HCT116 (cell line): ENCODE data around the gene LIPG. TPM values are rescaled to one million over a fixed set of nuclear protein-coding genes. Genes with fewer than 3 reads are reported as not detected.

Experiments used
- ATAC-seq: fragments of 200-7000 bp; cut with Tn5 transposase; 2 replicates; pipeline ENCODE4 v1.9.1; 2020; ENCODE audit warnings: mild to moderate bottlenecking, moderate library complexity
- BruUV-seq: library from RNA; stranded (reverse); fragments of 400-500 nt; replicated peaks from 2 replicates; lab custom pipeline; 2021; lab: Mats Ljungman, UMichigan
- CTCF ChIA-PET: fragments of 300-600 bp; sonication (Branson Sonifier 250); formaldehyde crosslinking; loops from one replicate; lab custom pipeline; 2021; ENCODE audit warnings: antibody characterized with exemption; lab: Charles Lee
- POLR2A ChIA-PET: fragments of 300-600, 350-600 bp; sonication (Branson Sonifier 250); formaldehyde crosslinking; loops from one replicate; lab custom pipeline; 2021; ENCODE audit warnings: antibody characterized with exemption; lab: Charles Lee
- RAD21 ChIA-PET, 2 experiments: fragments of 300-600 bp; sonication (Branson Sonifier 250); formaldehyde crosslinking; loops; one replicate each; lab custom pipeline; 2023; ENCODE audit warnings: low total read pairs in 2 of 2; ENCODE audit not compliant: uncharacterized antibody in 2 of 2, unreplicated experiment in 2 of 2, low non-redundant PET in 1 of 2; lab: Charles Lee
- DNase-seq: peaks from one replicate; pipeline ENCODE4 v3.0.0-alpha.2; 2010; ENCODE audit warnings: low read depth, low spot score
- H2AFZ ChIP-seq: fragments of 200-600 bp; shearing (Covaris generic), sonication (generic); 2 replicates; pipeline ENCODE4 v1.6.1; 2017; ENCODE audit warnings: low read depth, mixed run types, mixed read lengths, antibody characterized with exemption, low read length; ENCODE audit not compliant: poor library complexity, severe bottlenecking
- H3K27ac ChIP-seq: 2 replicates; pipeline ENCODE4 v1.5.1; 2012; ENCODE audit warnings: low read depth, low read length
- H3K27me3 ChIP-seq: fragments of 200-600 bp; sonication (generic); 2 replicates; pipeline ENCODE4 v1.6.1; 2016; ENCODE audit warnings: mixed run types, low read length, mixed read lengths; ENCODE audit not compliant: insufficient read depth
- H3K36me3 ChIP-seq, 2 experiments: fragments of 200-500 bp in 1 of 2; fragments of 200-600 bp in 1 of 2; sonication (Bioruptor generic) in 1 of 2; sonication (generic) in 1 of 2; 2 replicates each; pipeline versions ENCODE4 v1.5.1 to v1.6.1; 2014 to 2016; ENCODE audit warnings: low read length in 2 of 2, inconsistent platforms in 1 of 2, mixed read lengths in 1 of 2, mixed run types in 1 of 2; ENCODE audit not compliant: insufficient read depth in 2 of 2, control insufficient read depth in 1 of 2
- H3K4me1 ChIP-seq, 2 experiments: fragments of 200-600 bp in 1 of 2; sonication (generic) in 1 of 2; 2 replicates each; pipeline versions ENCODE4 v1.5.1 to v1.6.1; 2012 to 2017; ENCODE audit warnings: low read length in 2 of 2, inconsistent platforms in 1 of 2, mild to moderate bottlenecking in 1 of 2, mixed read lengths in 1 of 2, mixed run types in 1 of 2, moderate library complexity in 1 of 2; ENCODE audit not compliant: insufficient read depth in 2 of 2, control insufficient read depth in 1 of 2
- H3K4me2 ChIP-seq: fragments of 200-600 bp; sonication (generic); 2 replicates; pipeline ENCODE4 v1.6.1; 2017; ENCODE audit warnings: mixed run types, low read length, mixed read lengths
- H3K4me3 ChIP-seq, 2 experiments: fragments of 200-600 bp in 1 of 2; sonication (generic) in 1 of 2; replicated peaks in 1 of 2; 2 replicates each; pipeline ENCODE4 v1.5.1; 2011 to 2016; ENCODE audit warnings: low read length in 2 of 2, control low read depth in 1 of 2, low read depth in 1 of 2, mild to moderate bottlenecking in 1 of 2, mixed read lengths in 1 of 2, mixed run types in 1 of 2
- H3K79me2 ChIP-seq: fragments of 200-600 bp; sonication (generic); 2 replicates; pipeline ENCODE4 v1.6.1; 2017; ENCODE audit warnings: mild to moderate bottlenecking, mixed run types, low read length, moderate library complexity, mixed read lengths; ENCODE audit not compliant: insufficient read depth
- H3K9ac ChIP-seq: fragments of 200-600 bp; sonication (generic); 2 replicates; pipeline ENCODE4 v1.6.1; 2016; ENCODE audit warnings: low read length, mixed read lengths
- H3K9me2 ChIP-seq: fragments of 200-600 bp; sonication (generic), shearing (Covaris generic); 2 replicates; pipeline ENCODE4 v1.6.1; 2017; ENCODE audit warnings: mixed run types, mild to moderate bottlenecking, moderate library complexity; ENCODE audit not compliant: insufficient read depth
- H3K9me3 ChIP-seq, 2 experiments: fragments of 200-500 bp in 1 of 2; fragments of 200-600 bp in 1 of 2; sonication (Bioruptor generic) in 1 of 2; sonication (generic) in 1 of 2; 2 replicates each; pipeline ENCODE4 v1.6.1; 2014 to 2017; ENCODE audit warnings: low read length in 2 of 2, mixed read lengths in 2 of 2, inconsistent platforms in 1 of 2, low read depth in 1 of 2, mild to moderate bottlenecking in 1 of 2, mixed run types in 1 of 2, moderate library complexity in 1 of 2; ENCODE audit not compliant: control insufficient read depth in 1 of 2, insufficient read depth in 1 of 2
- H4K20me1 ChIP-seq: fragments of 200-600 bp; sonication (generic), shearing (Covaris generic); 2 replicates; pipeline ENCODE4 v1.6.1; 2017; ENCODE audit warnings: mixed run types, mild to moderate bottlenecking, moderate library complexity; ENCODE audit not compliant: insufficient read depth
- ATF3 ChIP-seq: IDR thresholded peaks from 2 replicates; pipeline ENCODE4 v1.6.1; 2012
- EGR1 ChIP-seq: IDR thresholded peaks from 2 replicates; pipeline ENCODE4 v1.6.1; 2012; ENCODE audit warnings: low read depth
- EZH2phosphoT487 ChIP-seq: fragments of 200-600 bp; IDR thresholded peaks from 2 replicates; pipeline ENCODE4 v1.6.1; 2018; ENCODE audit warnings: antibody characterized with exemption, borderline replicate concordance
- JUND ChIP-seq: IDR thresholded peaks from 2 replicates; pipeline ENCODE4 v1.6.1; 2012
- MAX ChIP-seq: IDR thresholded peaks from 2 replicates; pipeline ENCODE4 v1.6.1; 2012
- POLR2A ChIP-seq: IDR thresholded peaks from 2 replicates; pipeline ENCODE4 v1.7.0; 2011; ENCODE audit warnings: borderline replicate concordance; ENCODE audit not compliant: insufficient read depth, insufficient read length; ENCODE audit errors: extremely low read depth
- POLR2AphosphoS5 ChIP-seq: IDR thresholded peaks from 2 replicates; pipeline ENCODE4 v1.6.1; 2011; ENCODE audit warnings: mild to moderate bottlenecking, low read depth, low read length, moderate library complexity
- SIN3A ChIP-seq: IDR thresholded peaks from 2 replicates; pipeline ENCODE4 v1.6.1; 2012; ENCODE audit warnings: low read depth
- SP1 ChIP-seq: IDR thresholded peaks from 2 replicates; pipeline ENCODE4 v1.6.1; 2012; ENCODE audit warnings: low read depth
- SRF ChIP-seq: IDR thresholded peaks from 2 replicates; pipeline ENCODE4 v1.6.1; 2012; ENCODE audit warnings: low read depth
- YY1 ChIP-seq: IDR thresholded peaks from 2 replicates; pipeline ENCODE4 v1.6.1; 2011; ENCODE audit warnings: low read length, low read depth, moderate library complexity, mild to moderate bottlenecking; ENCODE audit not compliant: insufficient replicate concordance; ENCODE audit errors: extremely low read depth
- ZBTB33 ChIP-seq: IDR thresholded peaks from 2 replicates; pipeline ENCODE4 v1.6.1; 2011; ENCODE audit warnings: mild to moderate bottlenecking, low read length, moderate library complexity; ENCODE audit not compliant: insufficient replicate concordance; ENCODE audit errors: extremely low read depth
- intact Hi-C: fragments of 100-400 bp; cut with micrococcal nuclease; formaldehyde crosslinking; loops from 2 replicates; pipeline ENCODE4 v1.10.0; 2022
- total RNA-seq: library from RNA; stranded (reverse); gene quantifications from one replicate; pipeline ENCODE4 v1.2.1, GENCODE V29; 2021; ENCODE audit not compliant: unreplicated experiment

The LIPG gene
- total RNA-seq, 1 experiment from 2014 or later, result 2.6 TPM

GRCh38 chr18:49553003-49553402 is 8.9 kb upstream of the LIPG start:
- H3K4me2 ChIP-seq, result no peak overlapping the region
- no peak overlapping the region for H3K27ac ChIP-seq
- H3K9me3 ChIP-seq, result no peaks in the 10 kb centered on the region
- POLR2A ChIA-PET, result interaction anchor here (0.8 kb wide), 1 partner anchor 10 kb away, joined by 3 read pairs; no protein-coding TSS in a partner anchor
- H3K4me3 ChIP-seq, result no peak overlapping the region
- H3K36me3 ChIP-seq, result no peaks in the 10 kb centered on the region
- ATAC-seq (no peak), DNase-seq (no peak)
- no peaks in the 10 kb centered on the region for H3K27me3 ChIP-seq
- H3K9me2 ChIP-seq, result no peaks in the 10 kb centered on the region; the same call in 1 of the 2 replicates
- CTCF ChIA-PET, result no interaction called here
- intact Hi-C loops, result no loop called here
- no peak overlapping the region for H3K9ac ChIP-seq
- no peaks in the 10 kb centered on the region for H3K79me2 ChIP-seq
- BruUV-seq, result no TSS peak
- no peak for TF ChIP-seq SIN3A
- TF ChIP-seq, all 23 proteins: peak for 0
- Histone ChIP-seq H2AFZ (no peak overlapping the region), H3K4me1 (peaks cover 12 to 13% of the 10 kb centered on the region in 2 experiments), H4K20me1 (no peaks in the 10 kb centered on the region)
- RAD21 ChIA-PET, result no interaction called here

- intact Hi-C loops, result no loop called here
- Histone ChIP-seq H3K9me3 (no peaks in the 10 kb centered on the region), H3K9ac (no peak overlapping the region), H3K4me1 (no peaks in the 10 kb centered on the region), H4K20me1 (no peaks in the 10 kb centered on the region), H3K79me2 (no peaks in the 10 kb centered on the region), H3K27me3 (no peaks in the 10 kb centered on the region; the same call in 1 of the 2 replicates), H3K4me2 (no peak overlapping the region), H3K4me3 (no peak overlapping the region), H3K9me2 (no peaks in the 10 kb centered on the region; the same call in 1 of the 2 replicates), H3K36me3 (no peaks in the 10 kb centered on the region), H3K27ac (no peak overlapping the region), H2AFZ (no peak overlapping the region)
- ChIA-PET RAD21 (interaction anchor here in 1 of 2 experiments (0.7 kb wide), 1 partner anchor 46 kb away, joined by 3 read pairs; no protein-coding TSS in a partner anchor), CTCF (no interaction called here), POLR2A (no interaction called here)
- BruUV-seq, result no TSS peak
- DNase-seq (no peak), ATAC-seq (no peak)
- no peak for TF ChIP-seq JUND
Measured at GRCh38 chr18:49555641-49556040, 6.2 kb upstream of the LIPG start.

GRCh38 chr18:49558356-49558755 is 3.5 kb upstream of the LIPG start:
- H3K9me2 ChIP-seq, result no peaks in the 10 kb centered on the region
- no peak overlapping the region for H3K27ac ChIP-seq
- no peaks in the 10 kb centered on the region for H3K36me3 ChIP-seq
- no TSS peak for BruUV-seq
- no peak overlapping the region for H3K4me2 ChIP-seq
- no peak overlapping the region for H2AFZ ChIP-seq
- no peak overlapping the region for H3K9ac ChIP-seq
- ChIA-PET RAD21 (no interaction called here), POLR2A (no interaction called here), CTCF (interaction anchor here (2.1 to 3.4 kb wide), 2 partner anchors 169 to 300 kb away, joined by 5 to 16 read pairs; no protein-coding TSS in a partner anchor)
- no peak overlapping the region for H3K4me3 ChIP-seq
- intact Hi-C loops, result no loop called here
- H4K20me1 ChIP-seq, result no peaks in the 10 kb centered on the region
- no peak for ATAC-seq
- no peaks in the 10 kb centered on the region; the same call in 1 of the 2 replicates for H3K27me3 ChIP-seq
- no peaks in the 10 kb centered on the region for H3K9me3 ChIP-seq
- no peaks in the 10 kb centered on the region for H3K79me2 ChIP-seq
- no peak for DNase-seq
- peaks cover 17 to 26% of the 10 kb centered on the region in 2 experiments for H3K4me1 ChIP-seq
- TF ChIP-seq ATF3 (no peak), EGR1 (no peak), YY1 (no peak), POLR2A (no peak), POLR2AphosphoS5 (no peak), SP1 (no peak), ZBTB33 (no peak), MAX (no peak), EZH2phosphoT487 (no peak), SRF (no peak)
